DND-41 (cell line): ENCODE measurements around the gene ZNF493.

Experiments used
- ATAC-seq: fragments of 200-7000 bp; cut with Tn5 transposase; 3 replicates; pipeline ENCODE4 v1.9.1; 2021; ENCODE audit warnings: low read depth; ENCODE audit not compliant: insufficient read depth
- DNase-seq: peaks from one replicate; pipeline ENCODE4 v3.0.0-alpha.2; 2020
- H2AFZ ChIP-seq: 2 replicates; pipeline ENCODE4 v1.6.0; 2012; ENCODE audit warnings: low read depth, low read length
- H3K27ac ChIP-seq: 2 replicates; pipeline ENCODE4 v1.5.1; 2012; ENCODE audit warnings: low read length, inconsistent platforms
- H3K27me3 ChIP-seq: fragments of 200-600 bp; sonication (generic); 2 replicates; pipeline ENCODE4 v1.6.0; 2012; ENCODE audit warnings: low read length, mild to moderate bottlenecking, inconsistent platforms; ENCODE audit not compliant: insufficient read depth, poor library complexity
- H3K36me3 ChIP-seq: 2 replicates; pipeline ENCODE4 v1.5.1; 2012; ENCODE audit warnings: low read length, inconsistent platforms; ENCODE audit not compliant: insufficient read depth
- H3K4me1 ChIP-seq: 2 replicates; pipeline ENCODE4 v1.5.1; 2012; ENCODE audit warnings: mild to moderate bottlenecking, low read length; ENCODE audit not compliant: insufficient read depth
- H3K4me2 ChIP-seq: 2 replicates; pipeline ENCODE4 v1.6.0; 2012; ENCODE audit warnings: mild to moderate bottlenecking, moderate library complexity, low read length, inconsistent platforms; ENCODE audit not compliant: insufficient read depth
- H3K4me3 ChIP-seq, 2 experiments: fragments of 200-600 bp in 1 of 2; shearing (Covaris generic) in 1 of 2; 2 replicates each; pipeline ENCODE4 v1.5.1; 2012 to 2016; ENCODE audit warnings: inconsistent platforms in 2 of 2, low read length in 2 of 2, mild to moderate bottlenecking in 2 of 2, low read depth in 1 of 2, moderate library complexity in 1 of 2
- H3K79me2 ChIP-seq: 2 replicates; pipeline ENCODE4 v1.6.0; 2012; ENCODE audit warnings: low read length, inconsistent platforms; ENCODE audit not compliant: insufficient read depth
- H3K9ac ChIP-seq: 2 replicates; pipeline ENCODE4 v1.6.0; 2012; ENCODE audit warnings: low read depth, mild to moderate bottlenecking, inconsistent platforms, low read length, moderate library complexity
- H3K9me3 ChIP-seq: 2 replicates; pipeline ENCODE4 v1.5.1; 2012; ENCODE audit warnings: low read length, moderate library complexity, mild to moderate bottlenecking, inconsistent platforms; ENCODE audit not compliant: insufficient read depth, severe bottlenecking
- H4K20me1 ChIP-seq: 2 replicates; pipeline ENCODE4 v1.6.0; 2012; ENCODE audit warnings: low read length; ENCODE audit not compliant: insufficient read depth
- CTCF ChIP-seq: IDR thresholded peaks from 2 replicates; pipeline ENCODE4 v1.5.1; 2012; ENCODE audit warnings: borderline replicate concordance, low read length, moderate library complexity, mild to moderate bottlenecking; ENCODE audit not compliant: poor library complexity, severe bottlenecking; ENCODE audit errors: extremely low read depth
- EZH2 ChIP-seq: IDR thresholded peaks from 3 replicates; pipeline ENCODE4 v1.6.1; 2012; ENCODE audit warnings: borderline replicate concordance, low read depth, mild to moderate bottlenecking, moderate library complexity, low read length, inconsistent platforms; ENCODE audit not compliant: severe bottlenecking

Gene ZNF493

GRCh38 chr19:21434516-21434915 lies 37.6 kb downstream of the ZNF493 start:
- TF ChIP-seq CTCF = no peak
- TF ChIP-seq EZH2 = no peak
- 0 out of 2 replicates have a peak, but pooled peaks cover 3% of the 10 kb centered on the region for H3K36me3 ChIP-seq
- no peak for ATAC-seq
- H3K9me3 ChIP-seq = peaks cover 12% of the 10 kb centered on the region
- H3K4me3 ChIP-seq = no peak overlapping the region
- no peaks in the 10 kb centered on the region for H3K27me3 ChIP-seq
- H4K20me1 ChIP-seq = no peaks in the 10 kb centered on the region
- no peak overlapping the region for H2AFZ ChIP-seq
- no peaks in the 10 kb centered on the region for H3K4me1 ChIP-seq
- H3K27ac ChIP-seq = no peak overlapping the region
- no peak overlapping the region for H3K4me2 ChIP-seq
- H3K79me2 ChIP-seq = no peaks in the 10 kb centered on the region
- H3K9ac ChIP-seq = no peak overlapping the region
- no peak for DNase-seq

GRCh38 chr19:21434967-21435544 lies 38.1 kb downstream of the ZNF493 start:
- DNase-seq = no peak
- TF ChIP-seq CTCF (peak; percentile 24), EZH2 (no peak)

GRCh38 chr19:21439201-21439751 lies 42.3 kb downstream of the ZNF493 start:
- Histone ChIP-seq H3K9ac (no peak overlapping the region), H2AFZ (no peak overlapping the region), H4K20me1 (no peaks in the 10 kb centered on the region), H3K36me3 (peaks cover 6% of the 10 kb centered on the region; the same call in 1 of the 2 replicates), H3K27ac (no peak overlapping the region), H3K9me3 (peaks cover 5% of the 10 kb centered on the region), H3K27me3 (no peaks in the 10 kb centered on the region), H3K4me3 (no peak overlapping the region), H3K4me2 (no peak overlapping the region), H3K4me1 (no peaks in the 10 kb centered on the region), H3K79me2 (no peaks in the 10 kb centered on the region)
- 0 out of 3 replicates have a peak, but pooled peaks have one; percentile 32 for ATAC-seq
- DNase-seq = no peak
- TF ChIP-seq CTCF (no peak), EZH2 (no peak)

More at GRCh38 chr19:21434967-21435544, 38.1 kb downstream of the ZNF493 start:
- Histone ChIP-seq H3K4me1 (no peaks in the 10 kb centered on the region), H2AFZ (no peak overlapping the region), H3K9ac (no peak overlapping the region), H3K4me2 (no peak overlapping the region), H3K27ac (no peak overlapping the region), H3K9me3 (peaks cover 12% of the 10 kb centered on the region), H3K79me2 (no peaks in the 10 kb centered on the region), H4K20me1 (no peaks in the 10 kb centered on the region), H3K36me3 (0 out of 2 replicates have a peak, but pooled peaks cover 3% of the 10 kb centered on the region), H3K27me3 (no peaks in the 10 kb centered on the region), H3K4me3 (no peak overlapping the region)
- no peak for ATAC-seq
